H1 (cell line): Measurements from ENCODE around the gene MUC2. TPM values are rescaled to one million over a fixed set of nuclear protein-coding genes. Genes with fewer than 3 reads are reported as not detected.

ENCODE experiments used
- CTCF ChIA-PET: fragments of 300-600 bp; sonication (Branson Sonifier 250); formaldehyde crosslinking; loops from one replicate; lab custom pipeline; 2021; ENCODE audit not compliant: partially characterized antibody; lab: Charles Lee
- POLR2A ChIA-PET: fragments of 300-600 bp; sonication (Branson Sonifier 250); formaldehyde crosslinking; loops from one replicate; lab custom pipeline; 2021; ENCODE audit warnings: inconsistent platforms; ENCODE audit not compliant: partially characterized antibody; lab: Charles Lee
- DNase-seq, 2 experiments: peaks; one replicate each; pipeline versions ENCODE4 v3.0.0 to v3.0.0-alpha.2; 2010 to 2022; ENCODE audit warnings: low spot score in 2 of 2, low read depth in 1 of 2, mixed read lengths in 1 of 2
- FAIRE-seq: peaks from 2 replicates; lab custom pipeline; 2011; peaks lifted over from hg19 to GRCh38; lab: Jason Lieb, UNC
- H2AFZ ChIP-seq: 2 replicates; pipeline ENCODE4 v1.8.1; 2012; ENCODE audit warnings: low read length, inconsistent platforms
- H2AK5ac ChIP-seq: 2 replicates; pipeline ENCODE4 v1.6.1; 2013; ENCODE audit warnings: low read depth, low read length
- H2BK120ac ChIP-seq: replicated peaks from 2 replicates; pipeline ENCODE3; 2013; ENCODE audit warnings: low read depth, low read length, inconsistent platforms
- H2BK12ac ChIP-seq: 2 replicates; pipeline ENCODE4 v1.6.1; 2013; ENCODE audit warnings: low read depth, low read length
- H2BK15ac ChIP-seq: 2 replicates; pipeline ENCODE4 v1.6.1; 2013; ENCODE audit warnings: low read length
- H2BK20ac ChIP-seq: 2 replicates; pipeline ENCODE4 v1.6.1; 2013; ENCODE audit warnings: low read length
- H2BK5ac ChIP-seq: 2 replicates; pipeline ENCODE4 v1.6.1; 2013; ENCODE audit warnings: low read depth, low read length
- H3K14ac ChIP-seq: 2 replicates; pipeline ENCODE4 v1.6.1; 2013; ENCODE audit warnings: inconsistent platforms; ENCODE audit not compliant: insufficient read length
- H3K18ac ChIP-seq: 2 replicates; pipeline ENCODE4 v1.6.1; 2013; ENCODE audit warnings: low read length; ENCODE audit errors: extremely low read depth
- H3K23ac ChIP-seq: 2 replicates; pipeline ENCODE4 v1.6.1; 2013; ENCODE audit warnings: inconsistent platforms; ENCODE audit not compliant: insufficient read length
- H3K23me2 ChIP-seq: 2 replicates; pipeline ENCODE4 v1.6.1; 2013; ENCODE audit warnings: low read depth, low read length
- H3K27ac ChIP-seq: 2 replicates; pipeline ENCODE4 v1.6.1; 2011; ENCODE audit warnings: low read depth, low read length, inconsistent platforms
- H3K27me3 ChIP-seq, 4 experiments: replicated peaks in 1 of 4; 1 replicate in 1 of 4; 2 replicates in 3 of 4; pipeline versions ENCODE4 v1.6.1 to v1.8.1; 2011 to 2013; ENCODE audit warnings: low read length in 3 of 4, mild to moderate bottlenecking in 3 of 4, inconsistent platforms in 2 of 4, mixed read lengths in 2 of 4, moderate library complexity in 1 of 4; ENCODE audit not compliant: control insufficient read depth in 3 of 4, insufficient read depth in 3 of 4; ENCODE audit errors: extremely low read depth in 1 of 4
- H3K36me3 ChIP-seq, 4 experiments: 2 replicates each; pipeline versions ENCODE4 v1.6.1 to v1.8.1; 2011 to 2013; ENCODE audit warnings: mild to moderate bottlenecking in 4 of 4, low read length in 3 of 4, moderate library complexity in 2 of 4, control low read depth in 1 of 4, inconsistent platforms in 1 of 4; ENCODE audit not compliant: insufficient read depth in 4 of 4, control insufficient read depth in 2 of 4
- H3K4ac ChIP-seq: replicated peaks from 2 replicates; pipeline ENCODE3; 2013; ENCODE audit warnings: low read length, low read depth, mixed read lengths, inconsistent platforms; ENCODE audit not compliant: insufficient read length
- H3K4me1 ChIP-seq, 4 experiments: replicated peaks in 1 of 4; 1 replicate in 1 of 4; 2 replicates in 3 of 4; pipeline versions ENCODE4 v1.6.1 to v1.8.1; 2011 to 2013; ENCODE audit warnings: low read length in 3 of 4, inconsistent platforms in 2 of 4, mixed read lengths in 1 of 4; ENCODE audit not compliant: insufficient read depth in 4 of 4, control insufficient read depth in 3 of 4
- H3K4me2 ChIP-seq, 2 experiments: 2 replicates each; pipeline versions ENCODE4 v1.6.1 to v1.8.1; 2011 to 2013; ENCODE audit warnings: low read depth in 2 of 2, low read length in 2 of 2, control low read depth in 1 of 2, inconsistent platforms in 1 of 2, mild to moderate bottlenecking in 1 of 2; ENCODE audit not compliant: insufficient read depth in 1 of 2
- H3K4me3 ChIP-seq, 4 experiments: fragments of 200-600, 300-600 bp in 1 of 4; sonication (generic), shearing (Covaris generic), sonication (Bioruptor Twin) in 1 of 4; 2 replicates each; pipeline versions ENCODE4 v1.5.1 to v1.8.1; 2011 to 2016; ENCODE audit warnings: low read length in 4 of 4, low read depth in 3 of 4, control low read depth in 2 of 4, inconsistent platforms in 2 of 4, mild to moderate bottlenecking in 2 of 4, mixed read lengths in 1 of 4, moderate library complexity in 1 of 4; ENCODE audit not compliant: insufficient read depth in 2 of 4; ENCODE audit errors: extremely low read depth in 1 of 4
- H3K56ac ChIP-seq: replicated peaks from 2 replicates; pipeline ENCODE3; 2013; ENCODE audit warnings: low read depth, mild to moderate bottlenecking, mixed read lengths, low read length, inconsistent platforms; ENCODE audit not compliant: insufficient read length
- H3K79me1 ChIP-seq: 2 replicates; pipeline ENCODE4 v1.6.1; 2013; ENCODE audit warnings: low read depth, low read length, control low read depth
- H3K79me2 ChIP-seq, 2 experiments: 2 replicates each; pipeline versions ENCODE4 v1.6.1 to v1.8.1; 2012 to 2013; ENCODE audit warnings: low read length in 2 of 2, mild to moderate bottlenecking in 2 of 2, inconsistent platforms in 1 of 2; ENCODE audit not compliant: insufficient read depth in 2 of 2, control insufficient read depth in 1 of 2
- H3K9ac ChIP-seq, 4 experiments: replicated peaks in 1 of 4; 1 replicate in 1 of 4; 2 replicates in 3 of 4; pipeline versions ENCODE4 v1.6.1 to v1.8.1; 2011 to 2013; ENCODE audit warnings: low read depth in 3 of 4, low read length in 3 of 4, control low read depth in 2 of 4, mild to moderate bottlenecking in 2 of 4, moderate library complexity in 2 of 4, inconsistent platforms in 1 of 4; ENCODE audit errors: extremely low read depth in 1 of 4
- H3K9me3 ChIP-seq, 2 experiments: 2 replicates each; pipeline versions ENCODE4 v1.6.1 to v1.8.1; 2012 to 2013; ENCODE audit warnings: mild to moderate bottlenecking in 2 of 2, moderate library complexity in 2 of 2, control low read depth in 1 of 2, inconsistent platforms in 1 of 2, low read depth in 1 of 2, low read length in 1 of 2, mixed read lengths in 1 of 2; ENCODE audit not compliant: insufficient read depth in 2 of 2
- H4K20me1 ChIP-seq, 2 experiments: replicated peaks in 1 of 2; 2 replicates each; pipeline versions ENCODE3 to v1.8.1; 2011 to 2013; ENCODE audit warnings: inconsistent platforms in 2 of 2, low read length in 2 of 2, mild to moderate bottlenecking in 1 of 2; ENCODE audit not compliant: insufficient read depth in 2 of 2, control insufficient read depth in 1 of 2
- H4K5ac ChIP-seq: 2 replicates; pipeline ENCODE4 v1.6.1; 2013; ENCODE audit warnings: low read length, low read depth, mixed read lengths, inconsistent platforms; ENCODE audit not compliant: insufficient read length
- H4K8ac ChIP-seq: 2 replicates; pipeline ENCODE4 v1.8.0; 2013; ENCODE audit warnings: mild to moderate bottlenecking, moderate library complexity, low read length, inconsistent platforms; ENCODE audit not compliant: insufficient read depth; ENCODE audit errors: extremely low read depth
- H4K91ac ChIP-seq: replicated peaks from 2 replicates; pipeline ENCODE3; 2013; ENCODE audit warnings: low read length, mixed read lengths, inconsistent platforms; ENCODE audit not compliant: insufficient read length
- CBX5 ChIP-seq: fragments of 300-800, 300-1000 bp; sonication (generic); IDR thresholded peaks from 2 replicates; pipeline ENCODE4 v1.7.1; 2016; ENCODE audit warnings: antibody characterized with exemption, low read length, low read depth
- RXRA ChIP-seq: IDR thresholded peaks from 2 replicates; pipeline ENCODE4 v1.6.1; 2011; ENCODE audit warnings: low read depth, mild to moderate bottlenecking, low read length, moderate library complexity; ENCODE audit not compliant: insufficient read depth
- SIX5 ChIP-seq: IDR thresholded peaks from 2 replicates; pipeline ENCODE4 v1.6.1; 2011; ENCODE audit warnings: mild to moderate bottlenecking, low read depth, low read length
- SRF ChIP-seq: IDR thresholded peaks from 2 replicates; pipeline ENCODE4 v1.6.1; 2011; ENCODE audit warnings: mild to moderate bottlenecking, low read depth, low read length, moderate library complexity
- TAF7 ChIP-seq: optimal IDR thresholded peaks from 2 replicates; pipeline ENCODE3; 2011; ENCODE audit warnings: low read depth, mild to moderate bottlenecking, inconsistent platforms, low read length, moderate library complexity, borderline replicate concordance
- WGBS, 2 experiments: shearing (Covaris generic) in 1 of 2; methylation state at CpG; one replicate each; pipeline versions ENCODE4 v1.1.6 to v1.1.7; 2013 to 2015; ENCODE audit warnings: low lambda C conversion rate in 2 of 2, mixed read lengths in 2 of 2, inconsistent platforms in 1 of 2, low coverage in 1 of 2, missing lambda C conversion rate in 1 of 2; ENCODE audit not compliant: insufficient replicate concordance in 2 of 2, insufficient coverage in 1 of 2, insufficient read length in 1 of 2; ENCODE audit errors: extremely low coverage in 1 of 2, missing lambda C conversion rate in 1 of 2; 5-methylcytosine and 5-hydroxymethylcytosine counted together
- polyA plus RNA-seq, 7 experiments: library from polyadenylated mRNA; depleted of rRNA in 3 of 7; stranded (reverse) in 5 of 7; unstranded in 2 of 7; fragments of >200 nt in 5 of 7; fragments of 200-250 nt in 2 of 7; gene quantifications; 1 replicate in 5 of 7; 2 replicates in 1 of 7; 4 replicates in 1 of 7; pipeline versions ENCODE4 v1.2.1 to v1.2.3, GENCODE V29; 2011 to 2013; ENCODE audit warnings: missing spikeins in 2 of 7, mixed read lengths in 2 of 7
- total RNA-seq: library from RNA; stranded (reverse); fragmentation: NEBNext Ultra II Directional; extraction: Animal tissue kit (Norgen Biotek cat#: 25700); gene quantifications from 2 replicates; pipeline ENCODE4 v1.2.1, GENCODE V29; 2021

MUC2 gene
- total and polyA plus RNA-seq, 2 of the 8 experiments (the other 6 are each of a cell fraction or from before 2014, with no cell fraction given), result not detected

- H3K14ac ChIP-seq, result no peak overlapping the region
- H3K23me2 ChIP-seq, result no peaks in the 10 kb centered on the region; the same call in 1 of the 2 replicates
- H3K4me3 ChIP-seq, result no peak overlapping the region
- no peak overlapping the region for H3K23ac ChIP-seq
- no peak overlapping the region for H2BK20ac ChIP-seq
- no peaks in the 10 kb centered on the region for H3K79me2 ChIP-seq
- FAIRE-seq (no peak), DNase-seq (no peak)
- CTCF ChIA-PET, result interaction anchor here (0.7 to 5.0 kb wide), 6 partner anchors 9 to 144 kb away, joined by 3 to 22 read pairs (median 4); no protein-coding TSS in a partner anchor
- H3K18ac ChIP-seq, result no peak overlapping the region
- H3K56ac ChIP-seq, result no peak overlapping the region
- no peak overlapping the region for H2AK5ac ChIP-seq
- no peak overlapping the region for H2BK15ac ChIP-seq
- H3K9me3 ChIP-seq, result no peaks in the 10 kb centered on the region
- no peaks in the 10 kb centered on the region; a peak in 2 of 7 replicates for H3K4me1 ChIP-seq
- WGBS, 2 experiments, result 91% methylated on average over 7 of the region's 9 CpGs; no CpG with 5 or more reads in 1 of the 2 experiments
- no peak overlapping the region for H3K4me2 ChIP-seq
- H3K36me3 ChIP-seq, result no peaks in the 10 kb centered on the region
- TF ChIP-seq CBX5 (no peak), TAF7 (no peak), SRF (no peak), SIX5 (no peak), RXRA (no peak)
- H3K27ac ChIP-seq, result no peak overlapping the region
- H3K9ac ChIP-seq, result no peak overlapping the region
- no peak overlapping the region for H2AFZ ChIP-seq
- H3K27me3 ChIP-seq, result no peaks in the 10 kb centered on the region
- H4K5ac ChIP-seq, result no peak overlapping the region
- no peak overlapping the region for H2BK12ac ChIP-seq
- H3K4ac ChIP-seq, result no peak overlapping the region
- H2BK5ac ChIP-seq, result no peak overlapping the region
- no peak overlapping the region for H2BK120ac ChIP-seq
- no peak overlapping the region for H4K91ac ChIP-seq
- no peaks in the 10 kb centered on the region for H3K79me1 ChIP-seq
- peaks cover 0 to 3% of the 10 kb centered on the region in 2 experiments for H4K20me1 ChIP-seq
- peak overlapping the region; percentile 51; the same call in 1 of the 2 replicates for H4K8ac ChIP-seq
- POLR2A ChIA-PET, result interaction anchor here (0.7 to 1.6 kb wide), 4 partner anchors 11 to 251 kb away, joined by 3 to 4 read pairs (median 3); no protein-coding TSS in a partner anchor
Observed at GRCh38 chr11:1041471-1041870, 33.2 kb upstream of the MUC2 start.
